Inflammatory macrophage treated with lipopolysaccharide for 1 hour (primary cell): ENCODE results near the gene VAV1.

ENCODE experiments used
- DNase-seq, 2 donors: peaks; one replicate each; pipeline ENCODE4 v3.0.0-alpha.2; 2020 to 2022

Gene VAV1

DNA sequence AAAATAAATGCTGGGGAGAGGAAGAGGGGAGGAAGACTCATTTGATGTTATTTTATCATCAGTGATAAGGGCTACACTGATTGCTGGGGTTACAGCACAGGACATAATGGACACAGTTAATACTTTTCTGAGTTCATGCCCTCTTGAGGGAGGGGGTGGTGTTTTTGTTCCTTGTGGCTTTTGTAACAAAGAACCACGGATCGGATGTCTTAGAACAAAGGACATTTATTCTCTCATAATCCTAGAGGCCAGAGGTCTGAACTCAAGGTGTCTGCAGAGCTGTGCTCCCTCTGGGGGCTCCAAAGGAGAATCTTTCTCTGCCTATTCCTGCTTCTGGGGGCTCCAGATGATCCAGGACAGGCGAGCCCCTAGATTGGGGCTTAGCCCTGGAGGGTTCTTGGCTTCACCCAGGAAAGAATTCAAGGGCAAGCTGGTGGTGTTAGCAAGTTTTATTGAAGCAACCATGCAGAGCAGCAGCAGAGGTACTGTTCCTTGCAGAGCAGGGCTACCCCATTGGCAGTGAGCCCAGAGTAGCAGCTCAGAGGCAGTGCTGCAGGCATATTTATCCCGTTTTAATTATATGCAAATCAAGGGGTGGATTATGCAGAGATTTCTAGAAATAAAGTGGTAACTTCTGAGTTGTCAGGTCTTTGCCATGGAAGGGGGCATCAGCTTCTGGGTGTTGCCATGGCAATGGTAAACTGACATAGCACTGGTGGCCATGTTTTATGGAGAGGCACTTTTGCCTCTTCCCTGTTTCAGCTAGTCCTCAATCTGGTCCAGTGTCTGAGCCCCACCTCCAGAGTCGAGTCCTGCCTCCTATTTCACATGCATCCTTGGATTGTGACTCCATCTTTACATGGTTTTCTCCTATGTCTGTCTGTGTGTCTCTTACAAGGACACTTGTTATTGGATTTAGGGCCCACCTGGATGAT is 18.0 kb downstream of the VAV1 start:
- no peak for DNase-seq

GRCh38 chr19:6791237-6791636 is 18.7 kb downstream of the VAV1 start:
- no peak for DNase-seq

GRCh38 chr19:6793411-6793810 is 20.9 kb downstream of the VAV1 start:
- no peak for DNase-seq

GRCh38 chr19:6793973-6794372 is 21.5 kb downstream of the VAV1 start:
- no peak for DNase-seq

GRCh38 chr19:6794686-6795431 is 22.4 kb downstream of the VAV1 start:
- peak in 1 of 2 donors; percentile 71 for DNase-seq

DNA sequence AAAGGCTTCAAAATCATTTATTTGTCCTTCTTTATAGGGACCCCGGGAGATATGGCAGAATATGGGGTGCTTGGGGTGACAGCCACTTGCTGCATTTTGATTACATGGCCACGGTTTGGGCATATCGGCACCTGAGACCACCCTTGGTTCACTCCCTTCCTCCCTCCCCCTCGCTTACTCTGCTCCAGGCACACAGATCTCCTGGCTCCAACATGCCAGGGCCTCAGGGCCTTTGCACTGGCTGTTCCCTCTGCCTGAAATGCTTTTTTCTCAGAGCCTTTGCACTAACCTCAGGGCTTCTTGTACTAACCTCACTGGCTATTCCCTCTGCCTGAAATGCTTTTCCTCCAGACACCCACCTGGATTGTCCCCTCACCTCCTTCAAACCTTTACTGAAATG is 23.8 kb downstream of the VAV1 start:
- DNase-seq = no peak

- DNase-seq = peak; percentile 89 to 98
Observed at GRCh38 chr19:6797646-6798045, 25.1 kb downstream of the VAV1 start.

- DNase-seq = peak in 1 of 2 donors; percentile 20
Observed at GRCh38 chr19:6800160-6800790, 27.8 kb downstream of the VAV1 start.

- DNase-seq = peak in 1 of 2 donors; percentile 22
Observed at GRCh38 chr19:6800991-6801484, 28.5 kb downstream of the VAV1 start.

- DNase-seq = peak; percentile 97
Observed at GRCh38 chr19:6801485-6802086, 29.1 kb downstream of the VAV1 start.

DNA sequence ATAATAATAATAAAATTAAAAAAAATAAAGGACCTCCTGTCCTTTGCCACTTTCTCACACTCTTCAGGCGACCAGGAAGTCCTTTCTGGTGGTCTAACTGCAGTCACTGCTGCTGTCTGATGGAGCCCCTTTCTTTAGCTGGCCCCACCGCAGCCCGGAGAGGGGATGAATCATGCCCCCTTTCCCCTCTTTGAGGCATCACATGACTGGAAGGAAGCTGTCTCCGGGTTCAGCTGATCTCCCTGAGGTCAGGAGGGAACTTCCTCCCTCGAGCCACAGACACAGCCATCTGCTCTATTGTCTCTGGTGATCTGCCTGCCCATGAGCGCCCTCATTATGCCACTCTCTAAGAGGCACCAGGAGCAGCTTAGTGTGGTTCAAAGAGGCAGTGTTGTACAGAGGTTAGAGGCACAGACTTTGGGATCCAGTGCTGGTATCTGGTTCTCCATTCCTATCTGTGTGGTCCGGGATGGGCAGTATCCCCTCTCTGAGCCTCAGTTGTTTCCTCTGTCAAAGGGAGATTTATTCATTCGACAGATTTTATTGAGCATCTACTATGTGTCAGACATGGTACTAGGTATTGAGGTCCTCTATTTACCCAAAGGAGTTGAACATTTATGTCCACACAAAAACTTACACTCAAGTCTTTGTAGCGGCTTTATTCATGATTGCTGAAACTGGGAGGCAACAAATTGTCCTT is 30.0 kb downstream of the VAV1 start:
- DNase-seq = peak; percentile 93 to 97

DNA sequence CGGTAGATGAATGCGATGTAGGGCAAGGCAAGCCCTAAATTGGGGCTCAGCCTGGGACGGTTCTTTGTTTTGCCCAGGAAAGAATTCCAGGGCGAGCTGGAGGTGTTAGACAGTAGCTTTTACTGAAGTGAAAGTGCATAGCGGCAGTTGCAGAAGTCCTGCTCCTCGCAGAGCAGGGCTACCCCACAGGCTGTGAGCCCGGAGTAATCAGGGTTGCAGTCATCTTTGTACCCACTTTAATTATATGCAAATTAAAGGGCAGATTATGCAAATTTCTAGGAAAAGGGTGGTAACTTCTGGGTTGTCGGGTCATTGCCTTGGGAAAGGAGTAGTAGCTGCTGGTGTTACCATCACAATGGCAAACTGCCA is 30.5 kb downstream of the VAV1 start:
- peak; percentile 90 to 93 for DNase-seq

DNA sequence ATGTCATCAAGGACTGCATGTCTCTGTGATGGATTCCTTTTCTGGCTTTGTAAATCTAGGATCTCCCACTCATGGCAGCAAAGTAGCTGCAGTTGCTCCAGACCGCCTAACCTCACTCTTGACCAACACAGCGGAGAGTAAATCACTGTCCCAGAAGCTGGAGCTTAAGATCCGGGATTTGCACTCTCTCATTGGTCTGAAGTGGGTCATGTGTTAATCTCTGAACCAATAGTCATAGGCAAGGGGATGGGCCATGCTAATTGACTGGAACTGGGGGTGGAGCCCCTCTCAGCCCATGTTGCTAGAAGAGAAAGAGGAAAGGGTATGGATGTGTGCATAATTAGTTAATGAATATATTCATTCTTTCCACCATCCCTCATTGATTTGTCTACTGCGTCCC is 34.0 kb downstream of the VAV1 start:
- DNase-seq = peak in 1 of 2 donors; percentile 24

GRCh38 chr19:6807291-6807690 is 34.8 kb downstream of the VAV1 start:
- DNase-seq = no peak

DNA sequence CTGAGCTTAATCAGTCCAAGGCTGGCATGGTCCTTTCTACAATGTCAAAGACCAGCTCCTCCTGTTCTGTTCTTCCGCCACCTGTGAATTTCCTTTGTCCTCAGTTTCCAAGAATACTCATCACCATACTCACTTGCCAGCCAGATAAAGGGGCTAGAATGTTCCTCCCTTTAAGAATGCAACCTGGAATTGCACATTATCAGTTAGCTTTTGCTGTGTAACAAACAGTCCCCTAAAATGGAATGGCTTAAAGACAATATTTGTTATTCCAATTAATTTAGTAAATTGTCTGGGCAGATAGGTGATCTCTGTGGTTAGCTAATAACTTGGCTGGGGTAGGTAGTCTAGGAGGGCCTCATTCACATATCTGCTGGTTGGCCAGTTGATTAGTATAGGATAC is 36.0 kb downstream of the VAV1 start:
- DNase-seq = no peak

DNA sequence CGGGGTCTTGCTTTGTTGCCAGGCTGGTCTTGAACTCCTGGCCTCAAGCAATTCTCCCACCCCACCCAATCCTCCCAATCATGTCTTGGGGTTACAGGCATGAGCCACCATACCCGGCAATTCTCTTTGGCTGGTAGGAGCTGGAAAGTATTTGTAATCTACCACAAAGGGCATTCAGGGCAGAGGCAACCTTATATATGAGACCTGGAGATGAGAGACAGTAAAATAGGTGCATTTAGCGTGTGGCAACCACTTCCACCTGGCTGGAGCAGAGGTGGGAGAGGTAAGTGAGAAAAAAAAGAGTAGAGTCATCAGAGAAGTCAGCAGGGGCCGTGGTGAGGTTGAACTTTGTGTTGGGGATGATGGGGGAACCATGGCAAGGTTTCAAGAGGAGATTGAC is 36.8 kb downstream of the VAV1 start:
- no peak for DNase-seq

GRCh38 chr19:6811378-6811777 is 38.9 kb downstream of the VAV1 start:
- no peak for DNase-seq

DNA sequence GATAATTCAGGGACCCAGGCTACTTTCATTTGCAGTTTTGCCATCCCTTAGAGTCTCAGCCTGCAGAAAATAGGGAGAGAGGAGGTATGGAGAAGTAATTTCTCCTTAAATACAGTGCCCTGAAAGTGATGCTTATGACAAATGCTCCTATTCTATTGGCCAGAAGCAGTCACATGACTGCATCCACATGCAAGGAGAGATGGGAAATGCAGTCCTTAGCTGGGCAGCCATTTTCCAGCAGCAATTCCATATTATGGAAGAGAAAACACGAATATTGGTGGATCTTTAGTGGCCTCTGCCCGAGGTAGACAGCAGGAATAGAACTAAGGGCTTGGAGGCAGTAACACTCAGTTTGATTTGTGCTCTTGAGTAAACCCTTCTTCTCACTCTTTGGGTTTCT is 39.4 kb downstream of the VAV1 start:
- DNase-seq = peak in 1 of 2 donors; percentile 44

DNA sequence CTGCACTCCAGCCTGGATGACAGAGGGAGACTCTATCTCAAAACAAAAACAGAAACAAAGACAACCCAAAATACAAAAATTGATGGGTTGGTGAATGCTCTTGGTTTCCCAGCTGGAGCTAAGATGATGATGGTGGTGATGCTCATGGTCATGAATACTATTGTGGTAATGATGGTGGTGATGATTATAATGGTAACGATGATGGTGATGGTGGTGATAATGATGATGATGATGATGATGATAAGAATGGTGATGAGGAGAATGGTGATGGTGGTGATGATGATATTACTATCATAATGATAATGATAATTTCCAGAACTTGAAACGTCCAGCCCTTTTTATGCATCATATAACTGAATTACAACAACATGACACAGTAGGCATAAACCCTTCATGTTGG is 40.1 kb downstream of the VAV1 start:
- no peak for DNase-seq

DNA sequence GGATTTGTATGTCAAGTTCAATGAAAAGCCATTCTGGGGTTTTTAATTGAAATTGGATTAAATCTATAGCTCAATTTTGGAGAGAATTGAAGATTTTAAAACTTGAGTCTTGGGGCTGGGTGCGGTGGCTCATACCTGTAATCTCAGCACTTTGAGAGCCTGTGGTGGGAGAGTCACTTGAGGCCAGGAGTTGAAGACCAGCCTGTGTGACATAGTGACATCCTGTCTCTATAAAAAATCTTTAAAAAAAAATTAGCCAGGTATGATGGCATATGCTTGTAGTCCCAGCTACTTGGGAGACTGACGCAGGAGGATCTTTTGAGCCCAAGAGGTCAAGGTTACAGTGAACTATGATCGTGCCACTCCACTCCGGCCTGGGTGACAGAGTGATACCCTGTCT is 41.2 kb downstream of the VAV1 start:
- no peak for DNase-seq

GRCh38 chr19:6817179-6817578 is 44.7 kb downstream of the VAV1 start:
- no peak for DNase-seq

- DNase-seq = peak in 1 of 2 donors; percentile 45
Observed at GRCh38 chr19:6818246-6818645, 45.7 kb downstream of the VAV1 start.
